K562 treated with DMSO at 1 percent for 48 hours (cell line): ENCODE data around the gene ADAMTS10. TPM values are rescaled to one million over a fixed set of nuclear protein-coding genes. Genes with fewer than 3 reads are reported as not detected.

Source experiments
- total RNA-seq: library from RNA; unstranded; fragments of 300-600 nt; gene quantifications from 2 replicates; pipeline ENCODE4 v1.2.3, GENCODE V29; 2022; ENCODE audit warnings: low replicate concordance; ENCODE audit errors: extremely low read depth

ADAMTS10 gene
- total RNA-seq: not detected in 2 replicates

DNA sequence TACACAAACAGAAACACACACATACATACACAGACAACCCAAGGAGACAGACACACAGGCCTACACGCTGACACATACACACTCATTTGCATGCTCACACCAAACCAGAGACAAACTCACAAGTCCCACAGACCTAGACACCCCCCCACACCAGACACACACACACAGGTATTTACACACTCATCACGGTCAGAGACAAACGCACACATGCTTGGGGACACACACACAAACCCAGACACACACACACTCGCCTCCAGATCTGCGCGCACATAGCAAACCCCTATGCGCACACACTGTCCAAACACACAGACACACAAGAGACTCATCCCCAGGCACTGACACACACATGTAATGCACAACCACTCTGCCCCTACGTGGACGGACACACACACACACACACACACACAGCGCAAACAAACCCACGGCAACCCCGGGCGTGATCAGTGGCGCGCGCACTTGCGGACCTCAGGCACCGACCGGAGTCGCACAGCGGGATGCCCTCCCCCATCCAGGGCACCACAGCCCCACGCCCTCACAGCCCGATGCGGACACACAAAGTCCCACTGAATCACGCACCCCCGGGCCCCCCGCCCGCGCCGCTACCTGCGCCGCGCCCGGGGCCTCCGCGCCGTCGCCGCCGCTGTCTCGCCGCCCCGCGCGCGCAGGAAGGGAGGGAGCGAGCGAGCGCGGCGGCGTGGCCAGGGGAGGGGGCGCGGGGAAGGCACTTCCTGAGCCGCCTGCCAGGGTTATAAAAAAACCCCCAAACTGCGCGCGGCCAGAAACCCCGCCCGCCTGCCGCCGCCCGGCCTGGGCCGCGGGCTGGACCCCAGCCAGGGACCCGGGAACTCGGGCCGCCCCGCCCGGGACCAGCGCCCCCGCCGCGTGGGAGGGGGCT, at the start of gene ADAMTS10:
Gene ADAMTS10 (minus strand): TSS at position 675 of the 895 bp plus-strand sequence. CDS start 5,005 bp downstream, outside the sequence.

GRCh38 chr19:8629996-8630683, 19.6 kb upstream of the ADAMTS10 start, which contains the start of gene NFILZ:
TSS of gene NFILZ (plus strand) at chr19:8630633. CDS start at chr19:8676766, 46,133 bp downstream.

GRCh38 chr19:8577247-8577646, 33.3 kb downstream of the ADAMTS10 start, which contains the start of gene MYO1F:
TSS of gene MYO1F (minus strand) at chr19:8577442. CDS start at chr19:8577309, 133 bp downstream.

Other genes with a start within 250 kb of the ADAMTS10 start
- not detected in 2 replicates for gene ANGPTL4, start 246.6 kb downstream of the ADAMTS10 start, total RNA-seq
- not detected in 2 replicates for gene RAB11B, start 220.4 kb downstream of the ADAMTS10 start, total RNA-seq
- gene MARCHF2, start 197.4 kb downstream of the ADAMTS10 start, total RNA-seq: not detected in 2 replicates
- gene HNRNPM, start 165.7 kb downstream of the ADAMTS10 start, total RNA-seq: not detected in 2 replicates
- not detected in 2 replicates for gene PRAM1, start 108.1 kb downstream of the ADAMTS10 start, total RNA-seq
- gene ZNF414, start 96.5 kb downstream of the ADAMTS10 start, total RNA-seq: not detected in 2 replicates
- gene MYO1F, start 33.3 kb downstream of the ADAMTS10 start, total RNA-seq: not detected in 2 replicates
- gene NFILZ, start 19.9 kb upstream of the ADAMTS10 start, total RNA-seq: not detected in 2 replicates
- not detected in 2 replicates for gene ACTL9, start 88.1 kb upstream of the ADAMTS10 start, total RNA-seq
- gene OR2Z1, start 110.9 kb upstream of the ADAMTS10 start, total RNA-seq: not detected in 2 replicates
- not detected in 2 replicates for gene ZNF558, start 221.6 kb upstream of the ADAMTS10 start, total RNA-seq
- gene MBD3L1, start 221.7 kb upstream of the ADAMTS10 start, total RNA-seq: not detected in 2 replicates